GM21390 (cell line): Measurements from ENCODE around the gene NF2.
"Not testable (repeated sequence)": the region's sequence is repeated elsewhere in the genome, so short reads cannot be mapped to it uniquely, and the experiment has no call there.

Source experiments
- ATAC-seq: cut with Tn5 transposase; IDR thresholded peaks from one replicate; pipeline ENCODE4 v1.9.1; 2021; ENCODE audit not compliant: unreplicated experiment

Gene NF2

DNA sequence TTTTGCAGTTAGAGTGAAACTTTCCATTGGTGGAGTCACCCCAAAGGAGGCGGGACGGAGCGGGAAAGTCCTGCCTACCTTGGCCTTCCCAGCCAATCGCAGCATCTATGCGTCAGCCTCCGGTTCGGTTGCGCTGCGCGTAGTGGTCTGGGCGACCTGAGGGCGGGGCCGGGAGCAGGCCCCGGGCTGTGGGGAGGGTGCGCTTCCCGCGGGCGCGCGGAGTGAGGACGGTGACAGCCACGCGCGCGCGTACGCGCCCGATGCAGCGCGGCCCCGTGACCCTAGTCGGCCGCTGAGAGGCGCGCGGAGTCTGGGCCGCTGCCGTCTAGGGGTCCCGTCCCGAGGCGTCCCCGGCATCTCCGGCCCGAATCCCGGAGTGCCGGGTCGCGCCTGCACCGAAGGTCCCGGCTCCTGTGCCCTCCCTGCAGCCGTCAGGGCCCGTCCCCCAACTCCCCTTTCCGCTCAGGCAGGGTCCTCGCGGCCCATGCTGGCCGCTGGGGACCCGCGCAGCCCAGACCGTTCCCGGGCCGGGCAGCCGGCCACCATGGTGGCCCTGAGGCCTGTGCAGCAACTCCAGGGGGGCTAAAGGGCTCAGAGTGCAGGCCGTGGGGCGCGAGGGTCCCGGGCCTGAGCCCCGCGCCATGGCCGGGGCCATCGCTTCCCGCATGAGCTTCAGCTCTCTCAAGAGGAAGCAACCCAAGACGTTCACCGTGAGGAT lies at the start of gene NF2:
Gene NF2 (plus strand): TSS at position 276 of the 718 bp plus-strand sequence. CDS start 366 bp downstream, at position 642.
- ATAC-seq, result peak; percentile 93

GRCh38 chr22:29555065-29555644 lies 48.3 kb upstream of the NF2 start:
- no peak for ATAC-seq

GRCh38 chr22:29559030-29559429 lies 44.4 kb upstream of the NF2 start:
- ATAC-seq, result no peak

DNA sequence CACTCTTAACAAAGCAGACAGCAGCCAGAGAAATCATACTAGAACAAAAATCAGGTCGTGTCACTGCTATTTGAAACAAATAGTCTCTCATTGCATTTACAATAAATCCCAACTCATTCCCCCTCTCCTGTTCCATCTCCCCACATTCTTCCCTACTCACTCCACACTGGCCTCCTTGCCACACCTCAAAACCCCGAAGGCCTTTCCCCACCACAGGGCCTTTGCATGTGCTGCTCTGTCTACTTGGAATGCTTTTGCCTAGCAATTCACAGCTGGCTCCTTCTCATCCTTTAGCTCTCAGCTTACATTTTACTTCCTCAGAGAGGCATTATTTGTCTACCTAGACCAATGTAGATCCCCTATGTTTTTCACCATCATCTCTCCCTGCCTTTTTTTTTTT lies 43.6 kb upstream of the NF2 start:
- ATAC-seq, result no peak

DNA sequence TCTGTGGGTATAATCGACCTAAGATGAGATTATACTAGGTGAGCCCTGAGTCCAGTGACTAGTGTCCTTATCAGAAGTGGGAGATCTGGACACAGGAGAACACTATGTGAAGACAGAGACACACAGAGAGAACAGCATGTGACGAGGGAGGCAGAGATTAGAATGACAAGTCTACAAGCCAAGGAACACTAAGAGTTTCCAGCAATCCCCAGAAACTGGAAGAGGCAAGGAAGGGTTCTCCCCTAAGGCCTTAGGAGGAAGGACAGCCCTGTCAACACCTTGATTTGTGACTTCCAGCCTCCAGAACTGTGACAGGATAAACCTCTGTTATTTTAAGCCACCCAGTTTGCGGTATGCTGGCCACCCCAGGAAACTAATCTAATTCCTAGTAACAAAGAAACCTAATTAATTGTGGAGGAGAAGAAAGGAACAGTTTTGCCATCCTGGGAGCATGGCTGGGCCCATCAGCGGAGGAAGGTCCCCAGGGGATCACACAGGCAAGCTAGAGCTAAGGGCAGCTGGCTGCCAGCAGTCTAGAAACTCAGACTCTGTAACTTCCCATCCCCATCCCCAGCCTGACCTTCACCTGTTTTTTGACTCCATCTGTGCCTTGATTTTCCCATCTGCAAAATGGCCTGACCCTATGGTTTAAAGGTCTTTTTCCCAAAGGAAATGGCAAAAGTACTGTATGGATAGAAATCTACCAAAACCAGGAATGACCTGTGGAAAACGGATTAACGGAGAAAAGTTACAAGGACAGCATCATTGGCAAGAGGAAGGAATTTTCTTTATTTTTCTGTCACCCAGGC lies 39.6 kb upstream of the NF2 start:
- no peak for ATAC-seq

DNA sequence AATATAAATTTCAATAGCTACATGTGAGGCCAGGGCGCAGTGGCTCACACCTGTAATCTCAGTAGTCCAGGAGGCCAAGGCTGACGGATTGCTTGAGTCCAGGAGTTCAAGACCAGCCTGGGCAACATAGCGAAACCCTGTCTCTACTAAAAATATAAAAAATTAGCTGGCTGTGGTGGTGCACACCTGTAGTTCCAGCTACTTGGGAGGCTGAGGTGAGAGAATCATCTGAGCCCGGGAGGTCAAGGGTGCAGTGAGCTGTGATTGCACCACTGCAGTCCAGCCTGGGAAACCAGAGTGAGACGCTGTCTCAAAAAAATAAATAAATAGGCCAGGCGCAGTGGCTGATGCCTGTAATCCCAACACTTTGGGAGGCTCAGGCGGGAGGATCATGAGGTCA lies 36.9 kb upstream of the NF2 start:
- ATAC-seq, result not testable (repeated sequence)

- ATAC-seq, result no peak
These were observed 36.1 kb upstream of the NF2 start for GRCh38 chr22:29567338-29567737.

DNA sequence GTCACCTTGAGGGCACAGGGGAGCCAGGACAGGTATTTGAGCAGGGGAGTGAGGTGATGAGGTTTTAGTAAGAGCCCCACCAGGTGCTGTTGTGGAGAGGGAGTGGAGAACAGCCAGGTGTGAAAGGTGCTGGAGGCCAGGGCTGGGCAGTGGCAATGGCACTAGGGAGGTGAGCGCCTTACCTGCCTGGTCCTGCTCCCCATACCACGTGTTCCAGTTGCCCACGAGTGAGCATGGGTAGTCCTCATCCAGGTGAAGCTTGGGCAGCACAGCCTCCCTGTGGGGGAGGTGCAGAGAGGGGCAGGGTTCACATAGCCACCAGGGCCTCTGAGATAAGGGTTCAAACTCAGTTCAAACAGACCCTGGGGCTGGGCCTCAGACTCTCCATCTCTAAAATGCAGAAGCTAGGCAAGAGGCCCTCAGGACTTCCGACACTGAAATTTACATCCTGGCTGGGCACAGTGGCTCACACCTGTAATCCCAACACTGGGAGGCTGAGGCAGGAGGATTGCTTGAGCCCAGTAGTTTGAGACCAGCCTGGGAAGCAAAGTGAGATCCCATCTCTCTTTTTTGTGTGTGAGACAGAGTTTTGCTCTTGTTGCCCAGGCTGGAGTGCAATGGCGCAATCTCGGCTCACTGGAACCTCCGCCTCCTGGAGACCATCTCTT lies 34.3 kb upstream of the NF2 start:
- ATAC-seq, result no peak

- no peak for ATAC-seq
These were observed 33.0 kb upstream of the NF2 start for GRCh38 chr22:29570456-29570855.

- ATAC-seq, result no peak
These were observed 32.4 kb upstream of the NF2 start for GRCh38 chr22:29570912-29571549.

- ATAC-seq, result no peak
These were observed 28.5 kb upstream of the NF2 start for GRCh38 chr22:29574762-29575450.

- ATAC-seq, result no peak
These were observed 24.8 kb upstream of the NF2 start for GRCh38 chr22:29578462-29579200.

- ATAC-seq, result no peak
These were observed 23.1 kb upstream of the NF2 start for GRCh38 chr22:29580200-29580810.

DNA sequence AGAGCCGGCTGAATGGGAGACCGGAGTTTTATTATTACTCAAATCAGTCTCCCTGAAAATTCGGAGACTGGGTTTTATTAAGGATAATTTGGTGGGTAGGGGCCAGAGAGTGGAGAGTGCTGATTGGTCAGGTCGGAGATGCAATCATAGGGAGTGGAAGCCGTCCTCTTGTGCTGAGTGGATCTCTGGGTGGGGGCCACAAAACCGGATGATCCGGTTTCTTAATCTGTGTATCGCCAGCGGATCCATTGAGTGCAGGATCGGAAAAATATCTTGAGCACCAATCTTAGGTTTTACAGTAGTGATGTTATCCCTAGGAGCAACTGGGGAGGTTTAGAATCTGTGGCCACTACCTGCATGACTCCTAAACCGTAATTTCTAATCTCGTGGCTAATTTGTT lies 21.6 kb upstream of the NF2 start:
- ATAC-seq, result no peak

DNA sequence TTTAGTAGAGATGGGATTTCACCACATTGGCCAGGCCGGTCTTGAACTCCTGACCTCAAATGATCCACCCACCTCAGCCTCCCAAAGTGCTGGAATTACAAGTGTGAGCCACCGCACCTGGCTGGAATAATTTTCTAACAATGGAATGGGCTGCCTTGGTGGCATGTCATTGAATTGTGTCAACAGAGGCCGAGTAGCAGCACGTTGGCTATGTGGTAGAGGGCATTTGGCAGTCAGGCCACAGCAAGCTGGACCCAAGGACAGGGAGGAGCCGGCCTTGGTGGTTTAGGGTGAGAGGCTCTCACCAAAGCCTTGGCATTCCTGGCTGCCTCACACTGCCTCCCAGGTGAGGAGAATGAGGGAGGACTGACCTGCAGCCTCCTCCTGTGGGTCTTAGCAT lies 18.5 kb upstream of the NF2 start:
- no peak for ATAC-seq

GRCh38 chr22:29586193-29586705 lies 17.2 kb upstream of the NF2 start:
- not testable (repeated sequence) for ATAC-seq

DNA sequence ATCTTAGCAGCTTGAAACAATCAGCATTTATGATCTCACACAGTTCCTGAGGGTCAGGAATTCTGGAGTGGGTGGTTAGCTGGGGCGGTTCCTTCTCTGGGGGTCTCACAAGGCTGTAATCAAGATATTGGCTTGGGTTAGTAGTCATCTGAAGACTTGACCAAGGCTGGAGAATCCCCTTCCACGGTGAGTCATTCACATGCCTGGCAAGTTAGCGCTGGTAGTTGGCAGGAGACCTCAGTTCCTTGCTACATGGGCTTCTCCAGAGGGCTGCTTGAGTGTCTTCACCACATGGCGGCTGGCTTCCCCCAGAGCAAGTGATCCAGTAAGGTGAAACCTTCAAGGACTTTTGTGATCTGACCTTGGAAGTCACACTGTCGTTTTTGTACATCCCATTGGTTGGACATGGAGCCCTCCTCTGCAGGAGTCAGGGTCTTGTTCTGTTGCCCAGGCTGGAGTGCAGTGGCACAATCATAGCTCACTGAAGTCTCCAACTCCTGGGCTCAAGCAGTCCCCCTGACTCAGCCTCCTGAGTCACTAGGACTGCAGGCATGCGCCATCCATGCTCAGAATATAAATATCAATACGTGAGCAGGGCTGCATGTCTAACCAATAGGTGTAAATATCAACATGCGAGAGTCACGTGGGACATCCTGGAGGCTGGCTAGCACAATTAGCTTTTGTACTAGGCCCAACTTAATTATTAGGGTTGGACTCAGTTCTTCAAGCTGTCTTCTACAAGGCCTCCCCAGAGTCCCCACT lies 15.3 kb upstream of the NF2 start:
- ATAC-seq, result no peak

DNA sequence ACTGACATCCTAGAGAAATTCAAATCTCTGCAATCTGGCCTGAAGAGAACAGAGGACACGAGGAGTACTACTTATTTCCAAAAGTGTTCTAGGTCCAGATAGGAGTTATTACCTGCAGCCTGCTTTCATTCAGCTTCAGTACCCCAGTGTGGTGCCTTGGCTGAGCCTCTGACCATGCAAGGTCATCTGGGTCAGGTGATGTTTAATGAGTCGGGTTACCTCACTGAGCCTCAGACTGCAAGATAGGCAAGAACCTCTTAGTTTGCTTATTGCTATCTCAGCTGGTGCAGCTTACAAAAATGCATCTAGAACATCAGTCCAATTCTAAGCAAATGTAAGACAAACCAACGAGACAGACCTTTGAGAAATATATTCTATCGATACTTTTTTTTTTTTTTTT lies 9.5 kb upstream of the NF2 start:
- no peak for ATAC-seq
